ENCODE measurements around the gene SEMA6B. TPM values are rescaled to one million over a fixed set of nuclear protein-coding genes. Genes with fewer than 3 reads are reported as not detected.

The SEMA6B gene
- total and polyA plus RNA-seq, 2 of the 8 experiments (the other 6 are each of a cell fraction or from before 2014, with no cell fraction given), result 31.3 to 54.4 TPM

GRCh38 chr19:4586245-4586644, 26.8 kb upstream of the SEMA6B start:
- Histone ChIP-seq H3K9ac (replicated peaks in 1 of 4; ENCODE audit: extremely low read depth in 1 of 4, low read depth in 3 of 4, low read length in 3 of 4) (no peak overlapping the region; a peak in 1 of 7 replicates), H3K27ac (ENCODE audit: low read depth, low read length) (no peak overlapping the region), H4K5ac (ENCODE audit: insufficient read length, low read depth, low read length) (no peak overlapping the region), H3K4me2 (ENCODE audit: insufficient read depth in 1 of 2, low read depth in 2 of 2, low read length in 2 of 2) (no peak overlapping the region), H3K23me2 (ENCODE audit: low read depth, low read length) (peaks cover 3% of the 10 kb centered on the region), H2BK5ac (ENCODE audit: low read depth, low read length) (no peak overlapping the region), H2AFZ (ENCODE audit: low read length) (no peak overlapping the region), H3K36me3 (ENCODE audit: control insufficient read depth in 2 of 4, insufficient read depth in 4 of 4, low read length in 3 of 4) (no peaks in the 10 kb centered on the region), H2BK15ac (ENCODE audit: low read length) (peak overlapping the region; percentile 29), H3K23ac (ENCODE audit: insufficient read length) (no peak overlapping the region), H3K56ac (replicated peaks; ENCODE audit: insufficient read length, low read depth, low read length) (no peak overlapping the region), H3K4me1 (replicated peaks in 1 of 4; ENCODE audit: control insufficient read depth in 3 of 4, insufficient read depth in 4 of 4, low read length in 3 of 4) (peaks cover 0 to 8% (median 5%) of the 10 kb centered on the region in 4 experiments; a peak in 6 of 7 replicates), H3K27me3 (replicated peaks in 1 of 4; ENCODE audit: control insufficient read depth in 3 of 4, extremely low read depth in 1 of 4, insufficient read depth in 3 of 4, low read length in 3 of 4) (peaks cover 0 to 12% (median 8%) of the 10 kb centered on the region in 4 experiments; a peak in 4 of 7 replicates), H2BK20ac (ENCODE audit: low read length) (peak overlapping the region; percentile 61; the same call in 1 of the 2 replicates), H3K4me3 (ENCODE audit: extremely low read depth in 1 of 4, insufficient read depth in 2 of 4, low read depth in 3 of 4, low read length in 4 of 4) (no peak overlapping the region), H3K18ac (ENCODE audit: extremely low read depth, low read length) (no peak overlapping the region), H3K9me3 (ENCODE audit: insufficient read depth in 2 of 2, low read depth in 1 of 2, low read length in 1 of 2) (no peaks in the 10 kb centered on the region), H3K4ac (replicated peaks; ENCODE audit: insufficient read length, low read depth, low read length) (no peak overlapping the region), H4K20me1 (replicated peaks in 1 of 2; ENCODE audit: control insufficient read depth in 1 of 2, insufficient read depth in 2 of 2, low read length in 2 of 2) (peaks cover 0 to 2% of the 10 kb centered on the region in 2 experiments), H3K14ac (ENCODE audit: insufficient read length) (no peak overlapping the region), H4K8ac (ENCODE audit: extremely low read depth, insufficient read depth, low read length) (no peak overlapping the region), H2BK12ac (ENCODE audit: low read depth, low read length) (0 out of 2 replicates have a peak overlapping the region, but pooled peaks have one; percentile 68), H3K79me2 (ENCODE audit: control insufficient read depth in 1 of 2, insufficient read depth in 2 of 2, low read length in 2 of 2) (no peaks in the 10 kb centered on the region), H2AK5ac (ENCODE audit: low read depth, low read length) (no peak overlapping the region), H4K91ac (replicated peaks; ENCODE audit: insufficient read length, low read length) (no peak overlapping the region), H3K79me1 (ENCODE audit: low read depth, low read length) (no peaks in the 10 kb centered on the region), H2BK120ac (replicated peaks; ENCODE audit: low read depth, low read length) (no peak overlapping the region)
- ChIA-PET POLR2A (ENCODE audit: partially characterized antibody) (interaction anchor here (0.6 to 4.1 kb wide), 5 partner anchors 11 to 51 kb away, joined by 3 to 19 read pairs (median 4); no protein-coding TSS in a partner anchor), CTCF (ENCODE audit: partially characterized antibody) (interaction anchor here (1.0 to 8.6 kb wide), 11 partner anchors 9 to 69 kb away, joined by 3 to 49 read pairs (median 8); no protein-coding TSS in a partner anchor)
- WGBS, 2 experiments (ENCODE audit: extremely low coverage in 1 of 2, insufficient coverage in 1 of 2, insufficient read length in 1 of 2, insufficient replicate concordance in 2 of 2, low coverage in 1 of 2, low lambda C conversion rate in 2 of 2, missing lambda C conversion rate in 1 of 2), result 87% methylated on average over 6 of the region's 6 CpGs; no CpG with 5 or more reads in 1 of the 2 experiments
- TF ChIP-seq POLR2AphosphoS5 (IDR thresholded peaks at IDR 0.05; ENCODE audit: low read depth, low read length), result no peak
- FAIRE-seq, result no peak
- no peak for DNase-seq (ENCODE audit: low read depth in 1 of 2, low spot score in 2 of 2)

All from H1 (cell line).